Nasal cavity respiratory epithelium epithelial cell of viscerocranial mucosa (primary cell): ENCODE data around the gene NECTIN3. TPM values are rescaled to one million over a fixed set of nuclear protein-coding genes. Genes with fewer than 3 reads are reported as not detected.

Experiments
- total RNA-seq: library from RNA; depleted of rRNA; stranded (reverse); fragments of >200 nt; gene quantifications from 2 replicates; pipeline ENCODE4 v1.2.3, GENCODE V29; 2014

The NECTIN3 gene
- 2.4 and 10.8 TPM in 2 replicates for total RNA-seq

GRCh38 chr3:111071257-111072030 lies at the start of gene NECTIN3:
Gene NECTIN3, plus strand, starts transcription at chr3:111071816. Its CDS starts 202 bp downstream, at chr3:111072018.

